ENCODE measurements around the gene CSF2RB. TPM values are rescaled to one million over a fixed set of nuclear protein-coding genes. Genes with fewer than 3 reads are reported as not detected.
A peak's percentile ranks its signal among the peaks of the same experiment; 100 is the strongest.

The CSF2RB gene
- total RNA-seq, 1 experiment from 2014 or later = not detected

- Histone ChIP-seq H3K4ac (ENCODE audit: low read depth, low read length) (no peak overlapping the region), H3K4me1 (ENCODE audit: insufficient read depth, low read length) (no peaks in the 10 kb centered on the region), H3K27me3 (ENCODE audit: insufficient read depth, low read length) (no peaks in the 10 kb centered on the region), H4K20me1 (ENCODE audit: control insufficient read depth, insufficient read depth, insufficient read length) (no peaks in the 10 kb centered on the region), H3K56ac (ENCODE audit: insufficient read length, low read depth, low read length) (no peak overlapping the region), H3K9me3 (ENCODE audit: control insufficient read depth, low read depth, low read length) (no peaks in the 10 kb centered on the region), H3K79me2 (ENCODE audit: insufficient read depth, low read length) (no peaks in the 10 kb centered on the region), H4K5ac (ENCODE audit: insufficient read length, low read depth, low read length) (no peak overlapping the region), H3K27ac (ENCODE audit: insufficient read length, low read depth, low read length) (no peak overlapping the region), H3T11ph (ENCODE audit: low read length) (no peak overlapping the region), H3K23ac (ENCODE audit: insufficient read length, low read depth, low read length) (no peak overlapping the region), H3K4me2 (ENCODE audit: insufficient read depth, insufficient read length, low read length) (no peak overlapping the region), H2BK12ac (ENCODE audit: insufficient read length, low read depth, low read length) (no peak overlapping the region), H2BK5ac (ENCODE audit: insufficient read length, low read length) (no peak overlapping the region), H2BK20ac (ENCODE audit: low read depth, low read length, poor library complexity, severe bottlenecking) (no peak overlapping the region), H3K9ac (ENCODE audit: extremely low read depth, insufficient read length, low read length) (no peak overlapping the region), H3K14ac (ENCODE audit: insufficient read depth, low read length) (no peak overlapping the region), H3K79me1 (ENCODE audit: insufficient read depth, low read depth, low read length, poor library complexity, severe bottlenecking) (no peaks in the 10 kb centered on the region), H2AFZ (ENCODE audit: low read length) (no peak overlapping the region), H2BK15ac (ENCODE audit: low read depth, low read length) (no peak overlapping the region), H3K18ac (ENCODE audit: insufficient read length, low read depth, low read length) (no peak overlapping the region), H3K23me2 (ENCODE audit: insufficient read length, low read depth, low read length, poor library complexity, severe bottlenecking) (no peaks in the 10 kb centered on the region), H4K8ac (replicated peaks; ENCODE audit: insufficient read length, low read depth, low read length) (no peak overlapping the region), H2BK120ac (ENCODE audit: low read depth, low read length, poor library complexity, severe bottlenecking) (no peak overlapping the region), H2AK5ac (ENCODE audit: insufficient read length, low read length) (no peak overlapping the region), H4K91ac (ENCODE audit: insufficient read length, low read depth, low read length) (no peak overlapping the region)
- Mint-ChIP-seq H3K36me3 (ENCODE audit: insufficient read depth in 1 of 3, low read depth in 3 of 3) (no peaks in the 10 kb centered on the region), H3K4me1 (peaks cover 5 to 8% of the 10 kb centered on the region in 2 experiments; a peak in 2 of 4 replicates), H3K27ac (peak overlapping the region in 1 of 3 experiments; percentile 70; a peak in 2 of 7 replicates), H3K27me3 (ENCODE audit: low read depth) (peaks cover 55% of the 10 kb centered on the region), H3K4me3 (no peak overlapping the region), H3K9me3 (peaks cover 8 to 12% of the 10 kb centered on the region in 2 experiments; a peak in 3 of 5 replicates)
- peak; percentile 50 for DNase-seq
- TF ChIP-seq CTCF (conservative IDR thresholded peaks at IDR 0.05) = peak; percentile 61
- whole genome bisulfite sequencing (ENCODE audit: extremely low coverage, insufficient read length, low lambda C conversion rate) = no CpG with 5 or more reads among the region's 6 CpGs
Observed at GRCh38 chr22:36873614-36874308, 39.7 kb upstream of the CSF2RB start.
